Measurements from ENCODE around the gene DENND2A.
"Not testable (repeated sequence)": the region's sequence is repeated elsewhere in the genome, so short reads cannot be mapped to it uniquely, and the experiment has no call there.

Gene DENND2A

DNA sequence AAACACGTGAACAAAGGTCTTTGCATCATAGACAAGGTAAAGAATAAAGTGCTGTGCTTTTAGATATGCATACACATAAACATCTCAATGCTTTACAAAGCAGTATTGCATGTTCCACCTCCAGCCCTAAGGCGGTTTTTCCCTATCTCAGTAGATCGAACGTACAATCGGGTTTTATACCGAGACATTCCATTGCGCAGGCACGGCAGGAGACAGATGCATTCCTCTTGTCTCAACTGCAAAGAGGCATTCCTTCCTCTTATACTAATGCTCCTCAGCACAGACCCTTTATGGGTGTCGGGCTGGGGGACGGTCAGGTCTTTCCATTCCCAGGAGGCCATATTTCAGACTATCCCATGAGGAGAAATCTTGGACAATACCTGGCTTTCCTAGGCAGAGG, 87.4 kb downstream of the DENND2A start:
- in situ Hi-C loops (cut with MboI; ENCODE audit: low sequenced_read_pairs): not testable (repeated sequence)

DNA sequence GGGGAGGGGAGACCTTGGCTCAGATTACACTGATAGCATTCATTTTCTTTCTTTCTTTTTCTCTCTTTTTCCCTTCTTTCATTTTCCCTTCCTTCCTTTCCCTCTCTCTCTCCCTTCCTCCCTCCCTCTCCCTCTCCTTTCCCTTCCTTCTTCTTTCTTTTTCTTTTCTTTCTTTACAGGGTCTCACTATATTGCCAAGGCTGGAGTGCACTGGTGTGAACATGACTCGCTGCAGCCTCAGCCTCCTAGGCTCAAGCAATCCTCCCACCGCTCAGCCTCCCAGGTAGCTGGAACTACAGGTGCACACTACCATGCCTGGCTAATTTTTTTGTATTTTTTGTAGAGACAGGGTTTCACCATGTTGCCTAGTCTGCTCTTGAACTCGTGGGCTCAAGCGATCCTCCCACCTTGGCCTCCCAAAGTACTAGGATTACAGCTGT, 88.4 kb downstream of the DENND2A start:
- in situ Hi-C loops (cut with MboI; ENCODE audit: low sequenced_read_pairs): no loop called here

DNA sequence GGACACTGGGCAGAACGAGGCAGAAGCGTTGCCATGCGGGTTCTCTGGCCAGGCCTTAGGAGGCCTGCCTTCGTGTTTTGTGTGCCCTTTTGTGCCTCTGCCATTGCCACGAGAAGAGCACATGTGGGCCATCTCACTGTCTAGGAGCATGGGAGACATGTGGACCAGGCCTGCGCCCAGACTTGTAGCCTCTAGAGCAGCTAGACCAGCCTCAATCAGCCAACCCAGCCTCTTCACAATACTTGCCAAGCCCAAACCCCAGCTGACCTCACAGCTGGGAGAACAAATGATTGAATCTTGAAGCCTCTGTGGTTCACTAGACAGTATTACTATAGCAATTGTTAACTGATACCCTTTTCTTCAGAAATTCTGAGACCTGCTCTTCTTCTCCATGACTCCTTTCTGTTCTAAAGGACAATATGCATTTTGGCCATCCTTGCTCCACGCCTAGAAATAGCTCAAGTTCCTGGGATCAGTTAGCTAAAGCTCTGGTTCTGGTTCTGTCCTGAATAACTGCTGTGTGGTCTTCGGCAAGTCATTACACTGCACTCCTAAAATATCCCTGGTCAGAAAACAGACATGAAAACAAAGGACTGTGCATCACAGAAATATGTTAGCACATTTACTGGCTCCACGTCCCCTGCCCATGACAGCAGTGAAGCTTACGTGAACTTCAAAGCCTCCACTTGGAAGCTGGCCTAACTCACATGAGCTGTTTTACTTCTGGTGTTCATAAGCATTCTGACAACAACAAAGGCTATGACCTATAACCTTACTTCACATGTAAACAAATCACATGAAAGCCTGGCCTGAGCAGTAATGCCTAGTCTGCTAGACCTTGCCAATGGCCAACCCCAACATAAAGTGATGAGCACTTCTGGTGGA, 89.0 kb downstream of the DENND2A start:
- in situ Hi-C loops (cut with MboI; ENCODE audit: low sequenced_read_pairs): no loop called here

DNA sequence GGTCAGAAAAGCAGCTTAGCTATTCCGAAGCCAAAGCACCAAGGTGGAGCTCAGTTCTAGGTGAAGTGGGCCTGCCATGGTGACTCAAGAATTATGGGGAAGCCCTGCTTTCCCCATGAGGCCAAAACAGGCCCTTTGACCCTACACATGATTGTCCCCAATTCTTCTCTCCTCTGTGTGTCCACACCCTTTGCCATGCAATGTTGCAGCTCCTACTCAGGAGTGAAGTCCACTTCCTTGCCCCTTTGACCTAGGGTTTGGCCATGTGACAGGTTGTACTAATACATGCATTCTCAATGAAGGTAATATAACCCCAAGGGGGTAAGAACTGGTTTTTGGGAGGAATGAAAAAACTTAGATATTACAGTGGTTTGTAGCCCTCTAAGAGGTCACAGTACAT, 93.7 kb downstream of the DENND2A start:
- in situ Hi-C loops (cut with MboI; ENCODE audit: low sequenced_read_pairs): no loop called here

DNA sequence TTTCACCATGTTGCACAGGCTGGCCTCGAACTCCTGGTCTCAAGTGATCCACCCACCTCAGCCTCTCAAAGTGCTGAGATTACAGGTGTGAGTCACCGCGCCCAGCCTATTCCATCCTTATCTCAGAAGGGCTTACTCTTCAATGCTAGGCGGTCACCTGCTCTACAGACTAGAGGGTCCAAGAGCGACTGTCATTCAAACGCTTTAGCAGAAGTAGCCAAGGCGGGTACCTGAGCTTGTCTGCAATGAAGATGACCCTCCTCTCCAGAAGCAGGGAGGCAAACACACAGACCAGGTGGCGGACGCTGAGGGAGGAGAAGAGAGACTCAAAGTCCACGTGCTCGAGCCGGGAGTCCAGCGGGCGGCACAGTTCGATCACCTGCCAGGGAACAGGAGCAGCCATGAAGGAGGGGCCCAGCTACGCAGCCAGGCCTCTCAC, 96.2 kb downstream of the DENND2A start:
- in situ Hi-C loops (cut with MboI; ENCODE audit: low sequenced_read_pairs): no loop called here

DNA sequence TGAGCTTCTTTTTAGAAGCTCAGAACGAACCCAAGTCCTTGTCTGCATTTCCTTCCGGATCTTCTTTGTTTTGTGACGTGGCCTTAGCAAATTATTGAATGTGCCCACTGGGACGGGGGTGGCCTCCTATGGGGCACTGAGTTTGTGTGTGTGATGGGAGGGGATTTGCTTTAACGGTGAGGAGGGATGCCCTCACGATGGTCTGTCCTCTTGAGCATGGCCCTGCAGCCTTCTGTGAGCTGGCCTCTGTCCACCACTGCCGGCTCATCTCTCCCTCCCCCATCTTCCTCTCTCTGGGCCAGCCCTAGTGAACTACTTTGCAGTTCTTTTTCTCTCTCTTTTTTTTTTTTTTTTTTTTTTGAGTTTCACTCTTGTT, 98.4 kb downstream of the DENND2A start:
- in situ Hi-C loops (cut with MboI; ENCODE audit: low sequenced_read_pairs): no loop called here

DNA sequence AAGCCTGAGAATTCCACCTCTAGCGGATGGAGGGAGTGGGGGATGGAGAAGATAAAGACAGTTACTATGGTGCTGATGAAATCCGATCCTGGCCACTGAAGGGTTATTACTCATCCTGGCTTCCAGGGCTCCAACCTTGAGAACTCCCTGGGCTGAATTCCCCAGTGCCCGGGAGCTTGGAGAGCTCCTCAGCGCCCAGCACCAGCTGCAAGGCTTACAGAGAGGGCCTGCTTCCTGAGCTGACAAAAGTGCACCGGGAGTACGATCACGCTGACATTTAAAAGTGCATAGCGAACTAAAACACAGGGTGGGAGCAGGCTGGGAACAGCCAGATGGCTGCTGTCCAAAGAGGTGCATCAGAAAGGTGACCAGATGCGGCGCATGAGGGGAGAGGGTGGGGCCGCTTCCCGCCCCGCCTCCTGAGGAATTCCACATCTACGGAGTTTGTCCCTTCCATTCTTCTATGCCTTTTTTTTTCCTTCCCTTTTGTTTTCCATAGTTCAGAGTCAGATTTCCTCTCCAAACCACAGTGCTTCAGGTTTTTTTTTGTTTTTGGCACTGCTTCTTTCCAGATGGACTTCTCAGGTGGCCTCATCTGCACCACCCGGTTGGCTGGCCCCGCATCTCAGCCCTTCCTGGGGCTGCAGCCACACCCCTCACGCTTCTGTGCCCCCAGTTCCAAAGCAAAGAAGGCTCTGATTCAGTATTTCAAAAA, 98.9 kb downstream of the DENND2A start:
- in situ Hi-C loops (cut with MboI; ENCODE audit: low sequenced_read_pairs): no loop called here

DNA sequence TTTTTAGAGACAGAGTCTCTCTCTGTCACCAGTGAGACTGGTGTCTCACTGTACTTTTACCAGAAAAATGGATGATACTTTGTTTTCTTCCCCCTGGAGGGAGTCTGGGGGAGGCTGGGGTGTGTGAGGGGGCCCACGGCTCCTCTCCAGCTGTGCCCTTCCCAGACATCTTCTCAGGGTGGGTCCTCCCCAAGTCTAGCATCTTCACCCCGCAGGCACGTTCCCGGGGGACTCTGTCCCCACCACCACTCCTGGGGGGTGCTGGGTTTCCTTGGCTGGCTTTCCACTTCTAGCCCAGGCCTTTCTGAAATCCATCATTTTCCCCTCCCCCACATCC, 99.5 kb downstream of the DENND2A start:
- in situ Hi-C loops (cut with MboI; ENCODE audit: low sequenced_read_pairs): no loop called here

DNA sequence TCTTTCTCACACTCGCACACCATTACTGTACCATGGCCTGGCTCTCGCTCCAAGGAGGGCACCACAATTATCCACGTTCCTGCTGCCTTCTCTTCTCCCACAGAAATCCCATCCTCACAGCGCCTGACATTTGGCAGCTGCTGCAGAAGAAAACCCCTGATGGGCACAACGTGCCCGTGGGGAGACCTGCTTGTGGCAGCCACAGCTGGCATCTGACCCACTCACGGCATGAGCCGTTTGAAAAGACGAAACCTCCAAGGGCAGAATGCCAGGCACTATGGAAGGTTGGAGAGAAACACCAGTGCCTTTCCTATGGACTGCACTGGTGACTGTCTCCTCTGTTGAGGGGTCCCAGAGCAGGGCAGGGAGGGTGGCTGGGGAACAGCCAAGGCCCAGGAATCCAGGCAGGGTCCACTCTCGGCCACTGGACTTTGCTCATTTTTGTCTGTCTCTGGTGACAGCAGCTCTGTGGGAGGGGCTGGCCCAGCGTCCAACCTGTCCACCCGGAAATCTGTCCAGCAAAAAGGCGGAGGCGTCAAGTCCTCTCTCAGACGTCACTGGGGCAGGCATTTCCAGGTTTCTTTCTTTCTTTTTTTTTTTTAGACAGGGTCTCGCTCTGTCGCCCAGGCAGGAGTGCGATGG, 100.4 kb downstream of the DENND2A start:
- in situ Hi-C loops (cut with MboI; ENCODE audit: low sequenced_read_pairs): no loop called here

DNA sequence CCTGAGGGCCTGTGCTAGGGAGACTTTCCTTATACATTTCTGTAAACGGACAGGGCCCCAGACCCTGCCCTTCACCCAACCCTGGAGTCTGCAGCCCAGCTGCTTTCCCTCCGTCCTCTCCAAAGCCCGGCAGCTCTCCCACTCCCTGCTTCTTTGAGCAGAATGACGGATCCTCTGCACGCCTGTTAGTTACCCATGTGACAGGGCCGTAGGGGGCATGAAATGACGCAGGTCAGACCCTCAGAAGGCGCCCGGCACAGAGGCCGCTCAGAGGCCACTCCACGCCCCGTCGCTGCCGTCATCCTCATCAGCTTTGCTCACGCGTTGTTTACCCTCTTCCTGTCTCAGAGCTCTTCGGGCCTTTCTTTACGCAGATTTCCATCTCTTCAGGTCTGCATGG, 101.2 kb downstream of the DENND2A start:
- in situ Hi-C loops (cut with MboI; ENCODE audit: low sequenced_read_pairs): no loop called here

DNA sequence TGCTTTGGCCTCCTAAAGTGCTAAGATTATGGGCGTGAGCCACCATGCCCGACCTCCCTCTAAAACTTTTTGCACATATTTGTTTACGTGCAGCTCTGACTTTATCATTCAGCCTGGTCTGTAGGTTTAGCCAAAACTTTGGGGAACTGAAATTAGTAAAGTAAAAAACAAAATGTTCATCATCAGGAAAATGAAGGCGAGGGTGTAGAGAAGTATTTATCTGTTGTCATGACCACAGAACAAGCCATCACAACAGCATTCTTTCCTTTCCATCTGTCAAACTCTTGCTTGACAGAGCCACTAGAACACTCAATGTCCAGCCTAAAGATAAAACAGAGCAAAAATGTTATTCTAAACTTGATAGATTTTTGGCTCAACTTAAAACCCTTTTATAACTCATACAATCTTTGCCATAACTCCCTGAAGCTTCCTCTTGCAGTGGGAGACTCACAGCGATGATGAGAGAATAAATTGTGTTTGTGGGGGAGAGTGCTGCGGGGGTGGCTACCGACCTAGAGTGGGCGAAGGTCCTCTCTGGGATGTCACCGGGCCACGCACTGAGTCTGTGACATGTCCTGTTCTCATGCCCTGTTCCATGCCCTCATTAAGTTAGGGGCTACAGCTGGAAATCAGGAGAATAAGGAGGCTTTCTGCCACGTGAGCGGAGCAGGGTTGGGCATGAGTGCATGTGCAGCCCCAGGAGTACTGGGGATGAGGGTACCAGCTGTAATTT, 102.7 kb downstream of the DENND2A start:
- in situ Hi-C loops (cut with MboI; ENCODE audit: low sequenced_read_pairs): no loop called here

DNA sequence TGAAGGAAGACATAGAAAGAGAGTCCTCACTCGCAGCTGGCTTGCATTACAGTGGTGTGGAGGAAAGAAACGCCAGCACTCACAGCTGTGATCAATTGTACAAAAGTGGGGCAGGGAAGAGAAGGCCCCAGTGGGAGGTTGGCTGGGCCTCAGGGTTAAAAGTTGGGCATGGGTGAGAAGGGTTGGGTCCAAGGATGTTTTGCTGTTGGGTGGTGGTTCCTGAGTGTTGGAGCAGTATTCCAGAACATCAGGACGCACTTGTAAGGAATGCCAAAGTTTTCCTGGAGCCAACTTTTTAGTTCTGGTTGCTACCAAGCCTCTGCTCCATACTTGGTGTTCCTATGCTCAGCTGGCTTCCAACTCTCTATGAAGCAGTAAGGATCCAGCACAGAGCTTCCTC, 105.9 kb downstream of the DENND2A start:
- in situ Hi-C loops (cut with MboI; ENCODE audit: low sequenced_read_pairs): no loop called here

DNA sequence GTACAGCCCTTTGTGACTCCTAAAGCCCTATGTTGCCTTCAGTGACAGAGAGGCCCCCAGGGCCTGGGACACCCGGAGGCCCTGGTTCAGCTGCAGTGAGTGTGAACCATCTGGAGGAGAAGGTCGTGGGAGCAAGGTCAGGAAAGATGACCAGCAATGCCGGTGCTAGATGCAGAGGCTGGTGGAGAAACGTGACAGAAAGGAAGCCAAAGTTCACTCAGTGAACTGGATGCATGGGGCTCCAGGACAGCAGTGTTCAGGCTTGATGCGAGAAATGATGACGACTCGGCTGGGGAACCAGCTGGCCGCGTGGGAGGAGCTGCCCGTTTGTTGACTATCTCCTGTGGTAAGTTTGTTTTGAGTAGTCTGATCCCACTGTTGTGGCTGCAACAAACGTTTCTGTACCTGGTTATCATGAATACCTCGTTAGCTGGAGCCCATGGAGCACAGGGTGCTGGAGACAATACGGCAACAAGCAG, 107.2 kb downstream of the DENND2A start:
- in situ Hi-C loops (cut with MboI; ENCODE audit: low sequenced_read_pairs): no loop called here

DNA sequence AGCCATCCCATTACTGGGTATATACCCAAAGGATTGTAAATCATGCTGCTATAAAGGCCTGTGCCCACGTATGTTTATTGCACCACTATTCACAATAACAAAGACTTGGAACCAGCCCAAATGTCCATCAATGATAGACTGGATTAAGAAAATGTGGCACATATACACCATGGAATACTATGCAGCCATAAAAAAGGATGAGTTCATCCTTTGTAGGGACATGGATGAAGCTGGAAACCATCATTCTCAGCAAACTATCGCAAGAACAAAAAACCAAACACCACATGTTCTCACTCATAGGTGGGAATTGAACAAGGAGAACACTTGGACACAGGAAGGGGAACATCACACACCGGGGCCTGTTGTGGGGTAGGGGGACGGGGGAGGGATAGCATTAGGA, 111.2 kb downstream of the DENND2A start:
- in situ Hi-C loops (cut with MboI; ENCODE audit: low sequenced_read_pairs): not testable (repeated sequence)

DNA sequence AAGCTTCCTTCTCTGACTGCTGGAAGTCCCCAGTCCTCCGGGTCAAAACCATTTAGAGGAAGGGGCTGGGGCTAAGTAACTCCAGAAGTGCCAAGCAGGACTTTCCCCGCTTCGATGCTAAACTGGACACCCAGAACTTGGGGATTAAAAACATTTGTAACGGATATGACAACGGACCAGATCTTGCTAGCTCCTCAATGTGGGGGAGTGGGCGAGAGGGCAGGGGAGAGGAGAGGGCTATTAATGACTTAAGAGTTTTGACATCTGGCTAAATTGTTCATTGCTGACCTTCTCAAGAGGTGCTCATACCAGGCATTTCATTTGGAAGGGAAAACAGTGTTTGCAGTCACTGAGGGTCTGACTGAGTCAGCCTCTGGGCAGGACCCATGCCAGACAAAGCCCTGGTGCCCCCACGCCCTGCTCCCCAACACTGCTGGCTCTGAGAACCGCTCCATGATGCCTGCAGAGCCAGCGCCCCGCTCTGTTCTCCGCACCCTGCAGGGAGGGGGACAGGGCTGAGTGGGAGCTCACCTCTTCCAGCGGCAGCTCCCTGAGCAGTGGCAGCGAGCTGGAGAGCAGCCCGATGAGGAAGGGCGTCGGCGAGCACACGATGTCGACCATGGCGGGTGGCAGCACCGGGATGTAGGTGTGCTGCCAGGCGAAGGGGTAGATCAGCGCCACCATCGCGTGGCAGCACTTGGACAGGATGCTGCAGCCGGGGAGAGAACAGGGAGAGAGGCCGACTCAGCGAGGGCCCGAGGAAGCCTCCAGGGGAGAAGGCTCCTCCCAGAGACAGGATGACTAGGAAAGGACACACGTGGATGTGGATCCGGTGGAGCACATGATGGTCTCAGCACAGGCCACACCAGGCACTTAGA, 113.6 kb downstream of the DENND2A start:
- in situ Hi-C loops (cut with MboI; ENCODE audit: low sequenced_read_pairs): no loop called here

DNA sequence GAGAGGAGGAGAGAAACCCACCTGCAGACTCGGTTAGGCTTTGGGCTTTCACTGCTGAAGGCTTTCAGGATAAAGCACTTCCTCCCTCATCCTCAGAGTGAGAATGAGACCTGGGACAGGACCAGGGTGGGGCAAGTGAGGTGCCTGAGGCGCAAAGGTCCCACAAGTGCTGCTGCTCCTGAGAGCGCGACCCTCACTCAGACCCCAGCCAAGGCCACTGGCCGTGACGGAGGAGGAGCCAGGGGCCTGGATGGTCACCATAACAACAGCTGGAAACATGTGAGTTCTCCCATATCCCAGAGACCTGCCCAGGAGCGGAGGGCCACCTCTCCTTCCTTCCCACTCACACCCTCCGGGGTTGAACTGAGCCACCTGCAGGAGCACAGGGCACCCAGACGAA, 114.4 kb downstream of the DENND2A start:
- in situ Hi-C loops (cut with MboI; ENCODE audit: low sequenced_read_pairs): no loop called here

DNA sequence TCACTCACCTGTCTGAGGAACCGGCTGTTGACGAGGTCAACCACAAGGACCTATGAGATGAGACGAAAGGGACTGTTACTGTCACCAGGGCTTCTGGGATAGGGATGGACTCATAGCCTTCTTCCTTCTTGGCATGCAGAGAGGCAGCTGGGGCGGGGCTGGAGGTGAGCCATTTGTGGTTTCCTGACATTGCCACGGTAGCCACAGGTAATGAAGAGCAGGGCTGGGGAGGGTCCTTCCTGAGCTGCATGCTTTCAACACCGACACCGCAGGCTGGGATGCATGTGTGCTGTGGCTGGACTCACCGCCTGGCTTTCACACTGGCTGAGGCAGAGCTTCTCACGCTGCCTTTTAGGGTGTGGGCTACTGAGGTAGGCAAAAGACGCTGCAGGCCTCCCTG, 114.9 kb downstream of the DENND2A start:
- in situ Hi-C loops (cut with MboI; ENCODE audit: low sequenced_read_pairs): no loop called here

DNA sequence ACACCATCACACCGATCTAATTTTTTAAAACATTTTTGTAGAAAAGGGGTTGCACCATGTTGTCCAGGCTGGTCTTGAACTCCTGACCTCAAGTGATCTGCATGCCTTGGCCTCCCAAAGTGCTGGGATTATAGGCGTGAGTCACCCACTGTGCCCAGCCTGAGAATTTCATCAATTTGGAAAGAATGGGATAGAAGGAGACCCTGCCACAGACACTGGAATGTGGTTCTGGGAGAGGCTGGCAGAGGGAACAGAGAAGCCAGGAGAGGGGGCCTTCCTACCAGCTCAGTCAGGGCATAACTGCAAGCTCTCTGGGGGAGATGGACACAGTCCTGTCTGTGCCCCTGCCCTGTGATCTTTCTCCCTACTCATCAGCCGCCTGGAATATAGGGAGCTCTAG, 119.2 kb downstream of the DENND2A start:
- in situ Hi-C loops (cut with MboI; ENCODE audit: low sequenced_read_pairs): no loop called here

DNA sequence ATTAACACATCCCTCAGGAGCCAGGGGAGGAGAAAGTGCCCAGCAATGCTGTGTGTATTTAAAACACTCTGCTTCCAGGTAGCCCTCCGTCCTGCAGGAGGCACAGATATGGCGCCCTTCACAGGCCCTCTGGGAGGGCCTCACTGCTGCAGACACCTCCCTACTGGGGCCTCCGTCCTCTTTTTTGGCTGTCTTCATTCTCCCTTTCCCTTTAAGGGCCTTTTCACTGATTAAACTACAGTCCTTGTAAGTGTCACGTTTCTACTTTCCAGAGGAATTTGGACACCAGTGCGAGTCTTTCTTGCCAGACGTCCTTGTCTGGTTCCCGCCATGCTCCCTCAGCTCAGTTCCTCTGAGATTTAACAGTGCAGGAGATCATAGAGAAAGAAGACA, 121.6 kb downstream of the DENND2A start:
- in situ Hi-C loops (cut with MboI; ENCODE audit: low sequenced_read_pairs): no loop called here

DNA sequence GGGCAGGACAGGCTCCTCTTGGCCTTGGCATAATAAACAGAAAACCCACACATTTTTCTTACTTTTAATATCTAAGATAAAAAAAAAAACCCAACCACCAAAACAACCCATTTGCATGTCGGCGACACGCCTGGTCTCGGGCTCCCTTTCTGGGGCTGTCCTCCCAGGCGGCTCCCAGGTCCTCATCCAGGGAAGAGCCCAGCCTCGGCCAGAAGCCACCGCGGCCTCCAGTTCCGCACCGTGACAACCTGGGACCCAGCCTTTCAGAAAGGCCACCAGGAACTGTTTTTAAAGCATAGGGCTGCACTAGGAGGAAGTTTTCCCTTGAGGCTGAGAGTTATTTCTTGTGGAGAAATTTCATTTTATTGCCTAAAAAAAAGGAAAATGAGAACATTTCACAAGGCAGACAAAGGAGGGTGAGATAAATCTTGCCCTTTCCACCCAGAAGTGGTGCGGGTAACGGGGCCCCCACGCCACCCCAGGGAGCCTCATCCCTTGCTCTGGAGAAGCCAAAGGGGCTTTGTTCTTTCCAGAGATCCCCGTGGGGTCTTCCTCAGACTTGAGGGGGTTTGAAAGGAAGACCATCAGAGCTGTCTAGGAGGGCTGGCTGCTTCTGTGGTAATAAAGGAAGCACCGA, 122.1 kb downstream of the DENND2A start:
- in situ Hi-C loops (cut with MboI; ENCODE audit: low sequenced_read_pairs): no loop called here
